ENCODE data around the gene SLC4A7. TPM values are rescaled to one million over a fixed set of nuclear protein-coding genes. Genes with fewer than 3 reads are reported as not detected.

Gene SLC4A7
- total and polyA plus RNA-seq, 2 donors (not counting 3 experiments of a cell fraction or from before 2014, with no cell fraction given), result 7.8 to 50.9 TPM

- Histone ChIP-seq H3K36me3 (ENCODE audit: control insufficient read depth in 2 of 2, extremely low read depth in 1 of 2, insufficient read depth in 2 of 2, low read length in 2 of 2) (no peaks in the 10 kb centered on the region), H3K4me2 (ENCODE audit: insufficient read depth, low read length) (no peak overlapping the region), H2AFZ (ENCODE audit: low read depth, low read length) (no peak overlapping the region), H3K4me3 (replicated peaks in 1 of 3; ENCODE audit: insufficient read depth in 1 of 3, low read depth in 1 of 3, low read length in 3 of 3) (no peak overlapping the region), H3K9ac (replicated peaks; ENCODE audit: extremely low read depth, insufficient read depth, low read length) (no peak overlapping the region), H3K79me2 (ENCODE audit: control insufficient read depth, insufficient read depth, low read length) (no peaks in the 10 kb centered on the region), H3K27me3 (ENCODE audit: control insufficient read depth in 2 of 2, insufficient read depth in 2 of 2, low read length in 2 of 2) (no peaks in the 10 kb centered on the region), H3K4me1 (ENCODE audit: control insufficient read depth, extremely low read depth, insufficient read depth, low read length) (peaks cover 11% of the 10 kb centered on the region), H3K9me3 (replicated peaks; ENCODE audit: control insufficient read depth, insufficient read depth, low read length) (no peaks in the 10 kb centered on the region), H3K9me1 (replicated peaks; ENCODE audit: control insufficient read depth, extremely low read depth, insufficient read depth, low read length) (no peaks in the 10 kb centered on the region), H3K27ac (ENCODE audit: insufficient read depth, low read depth, low read length) (no peak overlapping the region), H4K20me1 (replicated peaks; ENCODE audit: control insufficient read depth, extremely low read depth, insufficient read depth, low read length) (no peaks in the 10 kb centered on the region)
- POLR2A ChIA-PET, result no interaction called here
- dilution Hi-C loops (cut with MboI; ENCODE audit: extremely low pct_ligation_motif_present, low sequenced_read_pairs), result no loop called here
- CTCF ChIA-PET, result interaction anchor here (1.5 kb wide), 1 partner anchor 19 kb away, joined by 3 read pairs; the partner anchor contains the start of gene SLC4A7
- no TSS peak for BruUV-seq (replicated peaks)
- TF ChIP-seq GATA2 (IDR thresholded peaks at IDR 0.05; ENCODE audit: insufficient read depth, insufficient read length, low read depth, low read length) (no peak), CTCF (IDR thresholded peaks at IDR 0.05; ENCODE audit: extremely low read depth in 1 of 2, insufficient read depth in 1 of 2, low read depth in 1 of 2, low read length in 2 of 2) (no peak), MAX (IDR thresholded peaks at IDR 0.05; ENCODE audit: insufficient read depth, insufficient read length) (no peak), MYC (IDR thresholded peaks at IDR 0.05; ENCODE audit: low read depth, low read length) (no peak), POLR2A (IDR thresholded peaks at IDR 0.05; ENCODE audit: low read depth, low read length) (no peak), FOS (IDR thresholded peaks at IDR 0.05; ENCODE audit: borderline replicate concordance, insufficient read depth, low read length) (no peak), EZH2 (IDR thresholded peaks at IDR 0.05; ENCODE audit: borderline replicate concordance, low read depth, low read length, severe bottlenecking) (no peak), POLR2AphosphoS5 (IDR thresholded peaks at IDR 0.05; ENCODE audit: insufficient read depth, low read depth, low read length) (no peak), JUN (IDR thresholded peaks at IDR 0.05; ENCODE audit: borderline replicate concordance, insufficient read depth, insufficient read length, low read depth) (no peak)
- intact Hi-C loops (cut with micrococcal nuclease), result no loop called here
- DNase-seq (ENCODE audit: low read depth, low spot score), result no peak
- FAIRE-seq, result no peak
Measured at GRCh38 chr3:27503526-27503925, 19.3 kb upstream of the SLC4A7 start.

Data from endothelial cell of umbilical vein (primary cell).